ENCODE measurements around the gene CPLX4. TPM values are rescaled to one million over a fixed set of nuclear protein-coding genes. Genes with fewer than 3 reads are reported as not detected.

Gene CPLX4
- total and polyA plus RNA-seq, 2 donors (not counting 1 experiment from before 2014, with no cell fraction given) = not detected

- under 1% methylated on average over 75 of the region's 76 CpGs for WGBS (ENCODE audit: insufficient coverage)
- H3K27me3 Mint-ChIP-seq = peaks cover 5% of the 10 kb centered on the region
Observed at GRCh38 chr18:59358712-59359575, 40.5 kb upstream of the CPLX4 start, which contains the start of gene LMAN1. Gene LMAN1, minus strand, starts transcription at chr18:59359265. Its CDS starts 21 bp downstream, at chr18:59359244.

More at GRCh38 chr18:59358712-59359575, 40.5 kb upstream of the CPLX4 start, which contains the start of gene LMAN1:
- CTCF ChIA-PET = interaction anchor here (0.8 kb wide), 1 partner anchor 9 kb away, joined by 3 read pairs; no protein-coding TSS in a partner anchor
- Mint-ChIP-seq H3K9me3 (ENCODE audit: insufficient read depth) (no peaks in the 10 kb centered on the region), H3K27ac (peak within 1 kb of the TSS; percentile 90), H3K4me1 (peaks cover 36% of the 10 kb centered on the region), H3K4me3 (peak within 1 kb of the TSS; percentile 96)
- H3K9ac ChIP-seq (ENCODE audit: low read length) = peak within 1 kb of the TSS; percentile 90
- no peaks in the 10 kb centered on the region for H3K79me2 ChIP-seq (ENCODE audit: control insufficient read depth, insufficient read depth, low read length)
- H3K4me1 ChIP-seq (ENCODE audit: control insufficient read depth in 2 of 2, insufficient read depth in 2 of 2, low read length in 2 of 2) = peaks cover 16 to 21% of the 10 kb centered on the region in 2 donors
- H3K36me3 ChIP-seq (replicated peaks in 1 of 2; ENCODE audit: control extremely low read depth in 1 of 2, control insufficient read depth in 1 of 2, extremely low read depth in 1 of 2, insufficient read depth in 2 of 2, low read length in 1 of 2) = peaks cover 1 to 8% of the 10 kb centered on the region in 2 experiments
- TF ChIP-seq EZH2 (IDR thresholded peaks at IDR 0.05; ENCODE audit: borderline replicate concordance, insufficient read depth, low read depth, low read length, poor library complexity, severe bottlenecking) (no peak), CTCF (IDR thresholded peaks at IDR 0.05) (no peak)
- POLR2A ChIA-PET = no interaction called here
- peak; percentile 96 for ATAC-seq (ENCODE audit: low read depth)
- H3K9me3 ChIP-seq (ENCODE audit: control extremely low read depth in 1 of 3, control insufficient read depth in 2 of 3, insufficient read depth in 1 of 3, low read length in 2 of 3) = no peaks in the 10 kb centered on the region
- peak; percentile 91 for DNase-seq
- peak within 1 kb of the TSS; percentile 72 to 93 (median 81) for H3K4me3 ChIP-seq (ENCODE audit: control extremely low read depth in 1 of 5, extremely low read depth in 1 of 5, insufficient read depth in 1 of 5, low read depth in 2 of 5, low read length in 4 of 5)
- H2AFZ ChIP-seq (ENCODE audit: insufficient read depth, low read depth, low read length, poor library complexity, severe bottlenecking) = peak within 1 kb of the TSS; percentile 98
- no peaks in the 10 kb centered on the region for H4K20me1 ChIP-seq (ENCODE audit: control insufficient read depth, insufficient read depth, low read length, poor library complexity, severe bottlenecking)
- peak within 1 kb of the TSS; percentile 85 for H3K4me2 ChIP-seq (replicated peaks; ENCODE audit: low read depth, low read length, poor library complexity, severe bottlenecking)
- H3K27me3 ChIP-seq (replicated peaks in 1 of 4; ENCODE audit: control extremely low read depth in 1 of 4, control insufficient read depth in 3 of 4, insufficient read depth in 4 of 4, low read length in 3 of 4) = no peaks in the 10 kb centered on the region
- intact Hi-C loops (cut with micrococcal nuclease) = loop anchor here (1.0 to 5.0 kb wide), 5 partner anchors 47 to 1314 kb away; partner anchors contain the start of genes MALT1, NEDD4L, RAX and SEC11C
- peak within 1 kb of the TSS; percentile 56 to 80 for H3K27ac ChIP-seq (ENCODE audit: low read length in 2 of 2)

All from B cell (primary cell).